Sigmoid colon (tissue), 7 donors: ENCODE data around the gene PITX1. TPM values are rescaled to one million over a fixed set of nuclear protein-coding genes. Genes with fewer than 3 reads are reported as not detected.
A peak's percentile ranks its signal among the peaks of the same experiment; 100 is the strongest.

ENCODE experiments used
- DNase-seq: peaks from one replicate; pipeline ENCODE4 v3.0.0-alpha.2; 2019
- H3K27ac ChIP-seq, 4 donors: fragments of 200-600 bp; sonication (generic); one replicate each; pipeline ENCODE4 v1.5.1; 2016 to 2019; ENCODE audit warnings: mild to moderate bottlenecking in 1 of 4
- H3K27me3 ChIP-seq, 3 donors: fragments of 200-600 bp; sonication (generic); one replicate each; pipeline ENCODE4 v1.5.1; 2019; ENCODE audit warnings: mild to moderate bottlenecking in 1 of 3
- H3K36me3 ChIP-seq, 4 donors: fragments of 200-600 bp; sonication (generic); one replicate each; pipeline ENCODE4 v1.5.1; 2016 to 2019
- H3K4me1 ChIP-seq, 4 donors: fragments of 200-600 bp; sonication (generic); one replicate each; pipeline ENCODE4 v1.5.1; 2017 to 2019
- H3K4me3 ChIP-seq, 4 donors: fragments of 200-600 bp; sonication (generic); one replicate each; pipeline ENCODE4 v1.5.1; 2017 to 2019; ENCODE audit warnings: mild to moderate bottlenecking in 2 of 4, moderate library complexity in 1 of 4
- H3K9me3 ChIP-seq, 4 donors: fragments of 200-600 bp in 3 of 4; sonication (generic) in 3 of 4; one replicate each; pipeline versions ENCODE4 v1.5.1 to v1.6.1; 2013 to 2019
- EP300 ChIP-seq, 4 donors: sonication (generic); formaldehyde crosslinking; IDR thresholded peaks; one replicate each; pipeline ENCODE4 v1.6.1; 2017; ENCODE audit warnings: antibody characterized with exemption in 4 of 4
- POLR2A ChIP-seq, 2 donors: fragments of 450-650 bp; IDR thresholded peaks; one replicate each; pipeline ENCODE4 v1.6.1; 2016; ENCODE audit warnings: antibody characterized with exemption in 2 of 2, mild to moderate bottlenecking in 2 of 2, moderate library complexity in 2 of 2
- POLR2AphosphoS5 ChIP-seq, 4 donors: sonication (generic); formaldehyde crosslinking; IDR thresholded peaks; one replicate each; pipeline ENCODE4 v1.6.1; 2017; ENCODE audit warnings: antibody characterized with exemption in 4 of 4
- WGBS, 2 donors: extraction: QIAGEN DNeasy Blood & Tissue Kit; methylation state at CpG; one replicate each; pipeline ENCODE4 v1.1.7; 2013; 5-methylcytosine and 5-hydroxymethylcytosine counted together
- intact Hi-C: fragments of 100-400 bp; cut with DNase I; formaldehyde crosslinking; loops from one replicate; pipeline ENCODE4 v1.15.1; 2023
- polyA plus RNA-seq, 3 donors: library from polyadenylated mRNA; stranded (reverse); fragments of 200-250 nt; gene quantifications; one replicate each; pipeline ENCODE4 v1.2.3, GENCODE V29; 2013
- total RNA-seq, 4 donors: library from RNA; depleted of rRNA; stranded (reverse); fragments of >200 nt; gene quantifications; one replicate each; pipeline ENCODE4 v1.1.0, GENCODE V29; 2016
- TF ChIP-seq, protein P1 (sequence below), 4 experiments: fragments of 450-650 bp in 3 of 4; fragments of 200-600 bp in 1 of 4; IDR thresholded peaks; one replicate each; pipeline ENCODE4 v1.5.1; 2016 to 2019; ENCODE audit warnings: antibody characterized with exemption in 4 of 4, mild to moderate bottlenecking in 3 of 4, moderate library complexity in 2 of 4
- donor health status: healthy with polysubstance abuse.
- donor health status: Bipolar disorder and iron deficiency.
- donor health status: healthy.

PITX1 gene
- total and polyA plus RNA-seq, 7 donors, result 1.6 to 7.2 (median 5.8) TPM

DNA sequence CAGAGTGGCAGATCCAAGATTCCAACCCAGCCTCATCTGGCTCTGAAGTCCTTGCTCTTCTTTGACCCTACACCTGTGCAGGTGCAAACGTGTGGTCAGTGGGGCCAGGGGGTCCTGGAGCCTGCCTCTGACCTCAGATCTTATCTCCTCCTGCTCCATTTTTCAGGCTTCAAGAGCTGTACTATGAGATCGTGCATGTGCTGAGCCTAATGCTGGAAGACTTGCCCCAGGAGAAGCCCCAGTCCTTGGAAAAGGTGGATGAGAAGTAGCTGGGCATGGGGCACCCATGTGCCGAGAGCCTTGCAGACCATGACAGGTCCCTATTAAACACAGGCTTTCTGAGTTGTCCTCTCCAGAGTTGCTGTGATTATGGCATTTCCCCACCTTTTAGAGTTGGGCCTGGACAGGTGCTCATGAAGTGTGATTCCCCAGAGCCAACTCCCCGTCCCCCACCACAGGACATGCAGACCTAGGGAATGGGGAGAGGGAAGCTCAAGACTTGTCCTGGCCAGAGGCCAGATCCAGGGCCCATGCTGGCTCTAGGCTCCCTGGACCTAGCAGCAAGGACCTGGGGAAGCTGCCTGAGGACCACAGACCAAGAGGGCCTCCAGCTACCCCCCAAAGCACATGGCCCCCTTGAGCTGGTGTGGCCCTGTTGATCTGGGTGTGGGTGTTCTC lies 22.5 kb downstream of the PITX1 start:
- Histone ChIP-seq H3K27ac (no peak overlapping the region), H3K36me3 (no peaks in the 10 kb centered on the region), H3K27me3 (no peaks in the 10 kb centered on the region), H3K4me1 (peaks cover 0 to 31% (median 24%) of the 10 kb centered on the region in 4 donors), H3K9me3 (no peaks in the 10 kb centered on the region), H3K4me3 (no peak overlapping the region)
- peak; percentile 50 for DNase-seq
- WGBS, 2 donors, result 91 to 93% methylated on average over 4 of the region's 4 CpGs
- intact Hi-C loops, result no loop called here
- TF ChIP-seq POLR2A (IDR thresholded peaks at IDR 0.05), result no peak
- no peak for TF ChIP-seq EP300 (IDR thresholded peaks at IDR 0.05)
- TF ChIP-seq POLR2AphosphoS5 (IDR thresholded peaks at IDR 0.05), result no peak
- TF ChIP-seq, protein P1, sequence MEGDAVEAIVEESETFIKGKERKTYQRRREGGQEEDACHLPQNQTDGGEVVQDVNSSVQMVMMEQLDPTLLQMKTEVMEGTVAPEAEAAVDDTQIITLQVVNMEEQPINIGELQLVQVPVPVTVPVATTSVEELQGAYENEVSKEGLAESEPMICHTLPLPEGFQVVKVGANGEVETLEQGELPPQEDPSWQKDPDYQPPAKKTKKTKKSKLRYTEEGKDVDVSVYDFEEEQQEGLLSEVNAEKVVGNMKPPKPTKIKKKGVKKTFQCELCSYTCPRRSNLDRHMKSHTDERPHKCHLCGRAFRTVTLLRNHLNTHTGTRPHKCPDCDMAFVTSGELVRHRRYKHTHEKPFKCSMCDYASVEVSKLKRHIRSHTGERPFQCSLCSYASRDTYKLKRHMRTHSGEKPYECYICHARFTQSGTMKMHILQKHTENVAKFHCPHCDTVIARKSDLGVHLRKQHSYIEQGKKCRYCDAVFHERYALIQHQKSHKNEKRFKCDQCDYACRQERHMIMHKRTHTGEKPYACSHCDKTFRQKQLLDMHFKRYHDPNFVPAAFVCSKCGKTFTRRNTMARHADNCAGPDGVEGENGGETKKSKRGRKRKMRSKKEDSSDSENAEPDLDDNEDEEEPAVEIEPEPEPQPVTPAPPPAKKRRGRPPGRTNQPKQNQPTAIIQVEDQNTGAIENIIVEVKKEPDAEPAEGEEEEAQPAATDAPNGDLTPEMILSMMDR (IDR thresholded peaks at IDR 0.05), result no peak

DNA sequence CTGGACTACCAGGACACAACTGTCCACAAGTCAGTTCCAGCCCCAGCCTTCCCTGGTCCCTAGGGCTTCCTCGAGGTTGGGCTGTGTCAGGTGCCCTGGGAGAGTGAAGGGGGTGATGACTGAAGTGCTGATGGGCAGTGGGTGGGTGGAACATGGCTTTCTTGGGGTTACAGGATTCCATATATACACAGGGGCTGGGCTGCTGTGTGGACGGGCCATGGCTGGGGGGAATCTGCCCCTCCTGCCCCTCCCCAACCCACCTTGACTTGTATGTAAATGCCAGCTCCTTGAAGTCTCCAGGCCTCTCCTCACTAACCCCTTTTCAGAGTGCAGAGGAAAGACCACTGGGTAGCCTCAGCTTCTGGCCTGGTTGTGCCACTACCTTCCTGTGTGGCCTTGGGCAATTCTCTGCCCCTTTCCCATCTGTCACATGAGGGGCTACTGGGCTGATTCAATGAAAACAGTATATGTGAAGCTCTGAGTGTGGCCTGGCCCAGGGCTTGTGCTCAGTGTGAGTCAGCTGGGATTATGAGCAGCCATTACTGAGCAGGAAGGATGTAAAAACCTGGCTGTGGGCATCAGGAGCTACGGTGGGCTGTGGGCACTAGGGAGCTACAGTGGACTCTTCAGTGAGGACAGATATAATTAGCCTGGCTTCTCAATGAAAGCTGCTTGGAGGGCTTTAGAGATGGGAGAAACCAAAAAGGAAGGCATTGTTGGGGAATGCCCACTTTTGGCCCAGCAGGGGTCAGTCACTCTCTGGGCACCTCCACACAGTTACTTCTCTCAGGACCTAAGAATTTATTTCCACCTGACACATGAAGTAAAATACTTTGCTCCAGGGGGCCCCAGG lies 23.3 kb downstream of the PITX1 start:
- H3K27me3 ChIP-seq, result no peaks in the 10 kb centered on the region
- no peak for DNase-seq
- no peaks in the 10 kb centered on the region for H3K9me3 ChIP-seq
- no peak overlapping the region for H3K27ac ChIP-seq
- H3K4me1 ChIP-seq, result peaks cover 0 to 31% (median 24%) of the 10 kb centered on the region in 4 donors
- no peak overlapping the region for H3K4me3 ChIP-seq
- 72 to 85% methylated on average over 3 of the region's 3 CpGs for WGBS, 2 donors
- intact Hi-C loops, result no loop called here
- no peak for TF ChIP-seq EP300 (IDR thresholded peaks at IDR 0.05)
- no peak for TF ChIP-seq POLR2AphosphoS5 (IDR thresholded peaks at IDR 0.05)
- TF ChIP-seq, protein P1 (IDR thresholded peaks at IDR 0.05), result no peak
- no peak for TF ChIP-seq POLR2A (IDR thresholded peaks at IDR 0.05)
- H3K36me3 ChIP-seq, result no peaks in the 10 kb centered on the region

DNA sequence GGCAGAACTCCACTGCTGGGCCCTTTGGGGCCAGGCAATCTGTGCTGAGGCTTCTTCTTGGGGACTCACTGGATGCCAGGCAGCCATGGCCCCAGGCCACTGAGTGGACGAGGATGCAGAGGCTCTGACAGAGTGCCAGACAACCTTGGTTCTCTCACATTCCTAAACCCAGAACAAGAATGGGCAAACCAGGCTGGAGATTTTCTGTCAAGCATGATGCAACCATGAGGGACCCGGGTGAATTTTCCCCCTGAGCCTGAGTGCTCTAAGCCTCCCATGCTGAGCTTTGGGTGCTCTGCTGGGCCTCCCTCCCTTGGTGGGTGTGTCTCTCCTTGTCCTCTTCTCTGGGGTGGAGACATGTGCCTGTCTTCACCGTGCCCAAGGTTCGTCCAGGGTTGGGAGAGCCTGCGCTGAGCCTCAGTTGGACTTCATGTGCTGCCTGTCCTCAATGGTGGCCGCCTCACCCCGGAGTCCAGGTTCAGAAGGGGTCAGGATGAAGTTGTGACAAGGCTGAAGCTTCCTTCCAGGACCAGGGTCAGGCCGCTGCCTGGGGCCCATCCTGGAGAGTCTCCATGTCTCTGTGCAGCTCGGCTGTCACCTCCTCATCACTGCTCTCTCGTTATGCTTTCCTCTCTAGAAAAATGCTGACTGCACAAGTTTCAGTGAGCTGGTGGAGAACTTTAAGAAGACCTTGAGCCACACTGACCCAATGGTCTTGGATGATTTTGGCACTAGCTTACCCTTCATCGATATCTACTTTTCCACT lies 24.1 kb downstream of the PITX1 start:
- H3K4me3 ChIP-seq, result no peak overlapping the region
- H3K4me1 ChIP-seq, result peaks cover 0 to 27% (median 23%) of the 10 kb centered on the region in 4 donors
- no peak overlapping the region for H3K27ac ChIP-seq
- intact Hi-C loops, result no loop called here
- no peaks in the 10 kb centered on the region for H3K36me3 ChIP-seq
- no peaks in the 10 kb centered on the region for H3K9me3 ChIP-seq
- DNase-seq, result peak; percentile 53
- TF ChIP-seq POLR2A (IDR thresholded peaks at IDR 0.05), result no peak
- TF ChIP-seq POLR2AphosphoS5 (IDR thresholded peaks at IDR 0.05), result no peak
- TF ChIP-seq, protein P1 (IDR thresholded peaks at IDR 0.05), result no peak
- TF ChIP-seq EP300 (IDR thresholded peaks at IDR 0.05), result no peak
- 92 to 93% methylated on average over 11 of the region's 11 CpGs for WGBS, 2 donors
- no peaks in the 10 kb centered on the region for H3K27me3 ChIP-seq

DNA sequence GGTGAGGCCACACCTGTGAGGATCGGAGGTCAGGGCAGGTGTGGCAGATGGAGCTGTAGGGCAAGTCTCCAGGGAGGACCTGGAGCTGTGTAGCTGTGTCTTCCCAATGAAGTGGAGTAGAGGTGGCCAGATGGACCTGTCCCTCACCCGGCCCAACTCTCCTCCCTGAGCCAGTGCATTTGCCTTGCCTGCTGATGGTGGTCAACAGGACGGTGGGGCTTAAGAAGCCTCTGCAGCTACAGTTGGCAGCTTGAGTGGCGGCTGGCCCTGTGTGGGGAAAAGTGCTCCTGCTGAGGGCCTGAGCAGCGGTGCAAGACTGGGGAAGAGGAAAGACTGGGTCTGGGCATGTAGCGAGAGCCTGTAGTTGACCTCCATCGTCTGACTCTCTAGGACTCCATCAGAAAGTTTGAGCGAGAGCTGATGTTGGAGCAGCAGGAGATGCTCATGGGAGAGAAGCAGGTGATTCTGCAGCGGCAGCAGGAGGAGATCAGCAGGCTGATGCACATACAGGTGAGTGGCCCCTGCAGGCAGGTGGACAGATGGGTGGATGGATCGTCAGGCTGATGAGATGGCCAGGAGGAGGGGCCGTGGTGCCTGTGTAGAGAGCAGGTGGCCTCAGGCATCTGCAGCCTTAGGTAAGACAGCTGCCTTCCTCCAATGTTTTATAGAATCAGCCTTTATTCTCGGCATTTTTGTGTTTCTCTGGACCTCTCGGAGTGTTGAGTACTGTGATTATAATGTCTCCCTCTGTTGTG lies 24.9 kb downstream of the PITX1 start:
- peak; percentile 44 for DNase-seq
- intact Hi-C loops, result no loop called here
- no peak overlapping the region for H3K27ac ChIP-seq
- H3K4me3 ChIP-seq, result no peak overlapping the region
- peaks cover 0 to 20% (median 16%) of the 10 kb centered on the region in 4 donors for H3K4me1 ChIP-seq
- H3K27me3 ChIP-seq, result no peaks in the 10 kb centered on the region
- no peaks in the 10 kb centered on the region for H3K36me3 ChIP-seq
- 84 to 86% methylated on average over 13 of the region's 13 CpGs for WGBS, 2 donors
- no peaks in the 10 kb centered on the region for H3K9me3 ChIP-seq
- TF ChIP-seq POLR2AphosphoS5 (IDR thresholded peaks at IDR 0.05) (no peak), POLR2A (IDR thresholded peaks at IDR 0.05) (no peak), EP300 (IDR thresholded peaks at IDR 0.05) (no peak)
- TF ChIP-seq, protein P1 (IDR thresholded peaks at IDR 0.05), result no peak
